Right forelimb (tissue), 1 donor: Measurements from ENCODE around the gene FBXL13.
"Not testable (repeated sequence)": the region's sequence is repeated elsewhere in the genome, so short reads cannot be mapped to it uniquely, and the experiment has no call there.

ENCODE experiments used
- DNase-seq: peaks from one replicate; pipeline ENCODE4 v3.0.0-alpha.2; 2018

Gene FBXL13

GRCh38 chr7:102927312-102927933 lies 147.2 kb downstream of the FBXL13 start:
- DNase-seq: no peak

DNA sequence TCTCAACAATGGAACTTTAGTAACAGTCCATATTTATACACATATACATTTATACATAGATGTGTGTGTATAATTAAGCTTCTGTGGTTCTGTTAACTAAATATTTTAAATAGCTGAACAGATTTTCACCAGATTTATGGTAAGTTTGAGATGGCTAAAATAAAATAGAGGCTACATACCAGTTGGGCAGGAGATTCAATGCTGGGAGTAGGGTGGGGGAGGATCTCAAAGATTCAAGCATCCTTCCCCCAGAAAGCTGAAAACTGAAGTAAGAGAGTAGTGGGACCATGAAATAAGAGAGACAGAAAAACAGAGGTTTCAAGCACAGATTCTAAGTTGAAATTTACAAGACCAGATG lies 147.8 kb downstream of the FBXL13 start:
- no peak for DNase-seq

DNA sequence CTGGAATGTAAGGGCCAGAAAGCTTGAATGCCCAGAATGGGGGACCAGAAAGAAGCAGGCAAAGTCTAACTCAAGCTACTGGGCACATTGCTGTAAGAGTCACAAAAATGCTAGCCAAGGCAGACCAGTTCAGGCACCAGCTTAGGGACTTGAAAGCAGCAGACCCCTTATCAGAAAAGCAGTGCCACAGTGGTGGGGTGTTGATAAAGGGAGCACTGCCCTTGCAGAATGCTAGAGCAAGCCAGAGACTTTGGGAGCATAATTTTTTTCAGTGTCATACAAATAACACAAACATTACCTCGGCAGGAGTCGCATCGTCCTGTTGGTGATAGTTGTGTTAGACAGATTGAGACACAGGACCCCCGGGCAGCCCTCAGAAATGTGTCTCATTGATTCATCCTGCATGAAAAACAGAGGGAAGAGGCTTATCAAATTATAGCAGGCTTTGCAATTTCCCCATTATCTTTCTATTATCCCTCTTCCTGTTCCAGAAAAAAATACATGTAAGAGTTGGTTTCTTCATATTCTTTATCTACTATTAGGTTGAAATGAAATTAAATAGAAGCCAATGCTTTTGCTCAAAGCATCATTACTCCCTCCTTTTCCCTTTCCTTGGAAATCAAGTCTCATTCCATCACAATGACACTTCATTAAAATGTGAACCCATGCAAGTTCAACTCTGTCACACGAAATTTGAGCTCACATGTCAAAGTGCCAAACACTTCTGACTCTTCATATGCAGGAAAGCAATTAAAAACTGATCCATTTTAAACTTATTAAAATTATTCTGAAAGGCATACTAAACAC lies 148.4 kb downstream of the FBXL13 start:
- no peak for DNase-seq

GRCh38 chr7:102918845-102919244 lies 155.8 kb downstream of the FBXL13 start:
- DNase-seq: no peak

DNA sequence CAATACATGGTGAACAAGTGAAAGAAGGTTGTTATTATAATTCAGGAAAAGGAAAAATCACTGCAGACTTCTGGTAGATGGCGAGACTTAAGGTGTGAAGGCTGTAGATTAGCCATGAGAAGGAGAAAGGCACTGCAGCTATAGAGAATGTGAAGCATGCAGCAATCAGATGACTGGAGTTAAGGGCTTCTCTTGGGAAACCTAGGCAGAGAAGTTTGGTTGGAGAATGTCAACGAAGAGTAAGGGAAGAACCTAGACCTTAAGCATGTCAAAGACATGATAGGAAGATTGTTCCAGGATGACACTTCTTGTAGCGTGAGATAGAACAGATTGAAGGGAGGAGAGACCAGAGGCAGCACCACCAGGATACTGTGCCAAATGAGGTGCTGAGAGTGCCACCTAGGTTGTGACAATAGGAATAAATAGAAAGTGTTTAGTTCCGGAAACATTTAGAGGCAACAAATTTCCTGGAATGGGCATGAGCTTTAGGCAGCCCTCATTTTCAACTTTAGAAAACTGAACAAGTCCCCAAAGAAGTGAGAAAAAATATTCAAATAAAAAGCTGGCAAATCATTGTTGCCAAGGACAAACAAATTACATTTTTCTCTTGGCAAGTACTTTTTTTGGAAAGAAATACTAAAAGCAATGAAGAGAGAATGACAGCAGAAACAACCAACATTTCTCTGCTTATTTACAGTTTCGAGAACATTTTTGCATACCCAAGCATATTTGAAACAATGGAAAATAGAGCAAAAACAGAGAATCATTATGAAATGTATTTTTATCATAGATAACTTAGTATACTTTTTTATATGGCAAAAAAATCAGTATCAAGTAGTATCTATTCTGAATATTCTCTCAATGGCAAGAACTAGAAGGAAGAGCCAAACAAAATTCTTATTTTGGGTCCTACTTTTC lies 156.9 kb downstream of the FBXL13 start:
- no peak for DNase-seq

DNA sequence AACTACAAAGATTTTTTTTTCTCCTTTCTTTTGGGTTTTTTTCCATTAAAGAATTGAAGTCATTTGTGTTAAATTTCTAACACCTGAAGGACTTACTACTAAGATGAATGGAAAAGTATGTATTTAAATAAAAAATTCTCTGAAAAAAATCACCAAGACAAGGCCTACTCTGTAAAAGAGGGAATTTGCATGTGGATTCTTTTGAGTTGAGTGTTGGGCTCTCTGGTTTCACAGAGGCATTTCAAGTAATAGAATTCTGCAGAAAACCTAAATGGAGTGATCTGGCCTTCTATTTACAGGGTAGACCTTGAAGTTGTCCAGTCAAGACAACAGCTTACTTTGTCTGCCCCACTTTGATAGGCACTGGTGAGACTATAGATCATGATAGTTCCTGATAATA lies 157.7 kb downstream of the FBXL13 start:
- no peak for DNase-seq

GRCh38 chr7:102916426-102916825 lies 158.2 kb downstream of the FBXL13 start:
- DNase-seq: no peak

DNA sequence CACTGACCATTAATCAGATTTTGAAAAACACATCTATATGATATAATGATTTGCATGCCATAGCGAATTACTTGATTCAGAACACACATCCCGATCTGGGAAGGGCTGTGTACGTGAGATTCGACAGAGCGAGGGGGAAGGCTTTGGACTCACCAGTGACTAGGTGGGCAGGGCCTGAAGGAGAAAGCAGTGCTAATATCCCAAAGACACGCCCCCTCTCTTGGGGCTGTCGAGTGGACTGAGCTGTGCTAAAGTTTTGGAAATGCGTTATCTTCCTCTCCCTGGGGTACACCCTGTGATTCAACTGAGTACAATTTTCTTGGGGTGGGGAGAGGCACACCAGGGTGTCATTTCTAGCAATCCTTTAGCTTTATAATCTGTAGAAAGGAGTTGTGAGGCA lies 160.0 kb downstream of the FBXL13 start:
- no peak for DNase-seq

DNA sequence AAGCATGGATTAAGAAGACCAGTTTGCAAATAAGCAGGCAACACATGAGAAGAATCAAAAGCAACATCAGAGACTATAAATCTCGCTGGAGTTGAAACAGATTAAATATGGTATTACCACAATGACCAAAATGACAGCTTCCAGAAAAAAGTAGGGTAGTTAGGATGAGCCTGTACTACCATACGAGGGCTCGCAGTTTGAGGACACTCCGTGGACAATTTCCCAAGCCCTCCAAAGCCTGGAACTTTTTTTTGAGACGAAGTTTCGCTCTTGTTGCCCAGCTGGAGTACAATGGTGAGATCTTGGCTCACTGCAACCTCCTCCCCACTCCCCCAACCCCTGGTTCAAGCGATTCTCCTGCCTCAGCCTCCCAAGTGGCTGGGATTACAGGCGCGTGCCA lies 160.8 kb downstream of the FBXL13 start:
- no peak for DNase-seq

- peak; percentile 76 for DNase-seq
These were observed 161.9 kb downstream of the FBXL13 start, which contains the start of gene LRRC17 for GRCh38 chr7:102912742-102913141. Gene LRRC17, plus strand, starts transcription at chr7:102913000. Its CDS starts 20,914 bp downstream, at chr7:102933914.

DNA sequence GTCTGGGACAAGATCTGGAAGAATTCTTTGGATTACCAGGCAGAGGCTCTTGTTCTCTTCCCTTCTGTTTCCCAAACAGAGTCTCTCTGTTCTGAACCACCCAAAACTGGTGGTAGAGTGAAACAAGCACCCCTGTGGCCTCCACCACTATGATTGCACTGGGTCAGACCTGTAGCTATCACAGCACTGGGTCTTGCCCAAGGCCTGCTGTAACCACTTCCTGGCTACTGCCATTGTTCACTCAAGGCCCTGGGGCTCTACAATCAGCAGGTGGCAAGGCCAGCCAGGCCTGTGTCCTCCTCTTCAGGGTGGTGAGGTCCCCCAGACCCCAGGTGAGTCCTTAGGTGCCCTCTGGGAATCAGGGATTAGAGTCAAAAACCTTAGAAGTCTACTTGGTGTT lies 165.9 kb downstream of the FBXL13 start:
- DNase-seq: no peak

GRCh38 chr7:102903576-102903975 lies 171.0 kb downstream of the FBXL13 start:
- not testable (repeated sequence) for DNase-seq

DNA sequence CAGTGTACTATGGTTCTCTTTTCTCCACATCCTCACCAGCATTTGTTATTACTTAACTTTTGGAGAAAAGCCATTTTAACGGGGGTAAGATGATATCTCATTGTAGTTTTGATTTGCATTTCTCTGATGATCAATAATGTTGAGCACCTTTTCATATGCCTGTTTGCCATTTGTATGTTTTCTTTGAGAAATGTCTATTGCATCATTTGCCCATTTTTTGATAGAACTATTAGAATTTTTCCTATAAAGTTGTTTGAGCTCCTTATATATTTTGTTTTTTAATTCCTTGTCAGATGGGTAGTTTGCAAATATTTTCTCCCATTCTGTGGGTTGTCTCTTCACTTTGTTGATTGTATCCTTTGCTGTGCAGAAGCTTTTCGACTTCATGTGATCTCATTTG lies 172.5 kb downstream of the FBXL13 start:
- DNase-seq: not testable (repeated sequence)

DNA sequence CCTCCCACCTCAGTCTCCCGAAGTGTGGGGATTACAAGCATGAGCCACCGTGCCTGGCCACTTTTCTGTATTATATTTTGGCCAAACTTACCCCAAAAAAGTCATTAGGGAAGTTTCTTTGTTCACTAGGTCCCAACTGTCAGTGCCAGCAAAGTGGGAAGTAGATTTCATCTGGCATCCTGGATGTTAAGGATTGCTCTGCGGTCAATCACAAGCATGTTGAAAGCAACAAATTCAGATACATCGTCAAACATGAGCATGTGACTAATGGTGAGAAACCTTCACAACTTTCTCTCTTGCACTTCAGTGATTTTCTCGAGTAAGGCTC lies 176.1 kb downstream of the FBXL13 start:
- no peak for DNase-seq

DNA sequence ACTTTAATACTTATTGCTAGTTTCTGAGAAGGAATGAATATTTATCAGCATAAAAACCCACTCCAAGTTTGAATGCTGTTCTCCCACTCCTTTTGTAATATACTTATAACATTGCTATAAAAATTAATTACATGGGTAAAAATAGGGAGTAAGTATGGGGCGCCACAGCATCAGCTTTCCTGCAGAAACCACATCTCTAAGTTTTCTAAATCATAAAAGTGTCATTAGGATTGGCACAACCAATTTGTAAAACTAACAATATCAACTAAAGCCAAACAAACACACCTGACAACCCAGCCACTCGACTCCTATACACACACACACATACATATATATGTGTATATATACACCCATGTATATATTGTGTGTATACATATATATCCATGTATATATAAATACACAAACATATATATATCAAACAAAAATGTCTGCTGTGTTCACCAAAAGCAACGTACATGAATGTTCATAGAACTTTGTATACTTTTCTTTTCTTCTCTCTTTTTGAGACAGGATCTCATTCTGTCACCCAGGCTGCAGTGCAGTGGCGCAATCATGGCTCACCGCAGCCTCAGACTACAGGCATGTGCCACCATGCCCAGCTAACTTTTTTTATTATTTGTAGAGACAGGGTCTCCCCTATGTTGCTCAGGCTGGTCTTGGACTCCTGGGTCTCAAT lies 176.6 kb downstream of the FBXL13 start:
- DNase-seq: no peak

- no peak for DNase-seq
These were observed 177.4 kb downstream of the FBXL13 start for GRCh38 chr7:102897211-102897631.

- DNase-seq: no peak
These were observed 178.0 kb downstream of the FBXL13 start for GRCh38 chr7:102896585-102896984.

- no peak for DNase-seq
These were observed 179.0 kb downstream of the FBXL13 start for GRCh38 chr7:102895602-102896001.

- DNase-seq: no peak
These were observed 181.8 kb downstream of the FBXL13 start for GRCh38 chr7:102892631-102893278.

- no peak for DNase-seq
These were observed 182.8 kb downstream of the FBXL13 start for GRCh38 chr7:102891693-102892261.

GRCh38 chr7:102890971-102891692 lies 183.5 kb downstream of the FBXL13 start:
- no peak for DNase-seq
